SK-N-SH (cell line): Measurements from ENCODE around the gene SDR9C7. TPM values are rescaled to one million over a fixed set of nuclear protein-coding genes. Genes with fewer than 3 reads are reported as not detected.
"Not testable (repeated sequence)": the region's sequence is repeated elsewhere in the genome, so short reads cannot be mapped to it uniquely, and the experiment has no call there.

ENCODE experiments used
- CTCF ChIA-PET: fragments of 300-600, 350-600 bp; formaldehyde crosslinking; extraction: SDS; loops from one replicate; lab custom pipeline; 2021; lab: Yijun Ruan, JAX
- POLR2A ChIA-PET: fragments of 350-600 bp; sonication (Branson Sonifier 250); formaldehyde crosslinking; extraction: SDS; loops from one replicate; lab custom pipeline; 2020; ENCODE audit warnings: antibody characterized with exemption, inconsistent platforms; lab: Yijun Ruan, JAX
- DNase-seq: peaks from one replicate; pipeline ENCODE4 v3.0.0; 2012
- H2AFZ ChIP-seq: fragments of 200-600 bp; sonication (generic); 2 replicates; pipeline ENCODE4 v1.8.1; 2016; ENCODE audit warnings: antibody characterized with exemption, mild to moderate bottlenecking, low read depth
- H3F3A ChIP-seq: fragments of 200-600 bp; sonication (generic); replicated peaks from 2 replicates; pipeline ENCODE3; 2016; ENCODE audit warnings: antibody characterized with exemption, mild to moderate bottlenecking; ENCODE audit not compliant: insufficient read depth
- H3K27ac ChIP-seq, 2 experiments: fragments of 200-500 bp in 1 of 2; fragments of 200-600 bp in 1 of 2; sonication (Bioruptor generic) in 1 of 2; sonication (generic), shearing (Covaris generic) in 1 of 2; 2 replicates each; pipeline versions ENCODE4 v1.5.1 to v1.6.1; 2014 to 2016; ENCODE audit warnings: low read depth in 2 of 2, inconsistent platforms in 1 of 2, low read length in 1 of 2, mild to moderate bottlenecking in 1 of 2, mixed read lengths in 1 of 2
- H3K27me3 ChIP-seq: fragments of 200-600 bp; sonication (generic), shearing (Covaris generic); 2 replicates; pipeline ENCODE4 v1.6.1; 2016; ENCODE audit warnings: mixed run types; ENCODE audit not compliant: insufficient read depth
- H3K36me3 ChIP-seq, 2 experiments: fragments of 200-500 bp in 1 of 2; fragments of 200-600 bp in 1 of 2; sonication (Bioruptor generic) in 1 of 2; sonication (generic) in 1 of 2; replicated peaks in 1 of 2; 2 replicates each; pipeline versions ENCODE3 to v1.5.1; 2014 to 2016; ENCODE audit warnings: low read length in 1 of 2, mild to moderate bottlenecking in 1 of 2; ENCODE audit not compliant: insufficient read depth in 2 of 2, control insufficient read depth in 1 of 2
- H3K4me1 ChIP-seq, 2 experiments: fragments of 200-500 bp in 1 of 2; fragments of 200-600 bp in 1 of 2; sonication (Bioruptor generic) in 1 of 2; sonication (generic), shearing (Covaris generic) in 1 of 2; 2 replicates each; pipeline versions ENCODE4 v1.5.1 to v1.6.1; 2014 to 2016; ENCODE audit warnings: low read depth in 1 of 2, low read length in 1 of 2, mixed run types in 1 of 2; ENCODE audit not compliant: insufficient read depth in 2 of 2, control insufficient read depth in 1 of 2
- H3K4me2 ChIP-seq: fragments of 200-600 bp; sonication (generic), shearing (Covaris generic); 2 replicates; pipeline ENCODE4 v1.6.1; 2017; ENCODE audit warnings: mixed run types
- H3K4me3 ChIP-seq, 2 experiments: fragments of 200-500 bp in 1 of 2; fragments of 200-600 bp in 1 of 2; sonication (Bioruptor generic) in 1 of 2; sonication (generic), shearing (Covaris generic) in 1 of 2; 2 replicates each; pipeline versions ENCODE4 v1.5.1 to v1.8.1; 2014 to 2016; ENCODE audit warnings: low read depth in 2 of 2, inconsistent platforms in 1 of 2, low read length in 1 of 2, mild to moderate bottlenecking in 1 of 2, mixed read lengths in 1 of 2, moderate library complexity in 1 of 2
- H3K79me2 ChIP-seq: fragments of 200-600 bp; sonication (generic); 2 replicates; pipeline ENCODE4 v1.8.1; 2017; ENCODE audit warnings: mild to moderate bottlenecking; ENCODE audit not compliant: insufficient read depth
- H3K9ac ChIP-seq: fragments of 200-600 bp; sonication (generic); 2 replicates; pipeline ENCODE4 v1.6.1; 2017; ENCODE audit warnings: mixed run types
- H3K9me2 ChIP-seq: fragments of 200-600 bp; sonication (generic); 2 replicates; pipeline ENCODE4 v1.6.1; 2017; ENCODE audit warnings: mixed run types
- H3K9me3 ChIP-seq: fragments of 200-600 bp; sonication (generic); 2 replicates; pipeline ENCODE4 v1.6.1; 2017; ENCODE audit warnings: mixed run types, mild to moderate bottlenecking, moderate library complexity
- H4K20me1 ChIP-seq: fragments of 200-600 bp; sonication (generic); 2 replicates; pipeline ENCODE4 v1.6.1; 2017; ENCODE audit warnings: mild to moderate bottlenecking, mixed run types; ENCODE audit not compliant: insufficient read depth
- FOSL2 ChIP-seq: IDR thresholded peaks from 2 replicates; pipeline ENCODE4 v1.4.0; 2012; ENCODE audit warnings: low read depth, mild to moderate bottlenecking, moderate library complexity, borderline replicate concordance
- JUND ChIP-seq: IDR thresholded peaks from 2 replicates; pipeline ENCODE4 v1.4.0; 2012
- RAD21 ChIP-seq: IDR thresholded peaks from 2 replicates; pipeline ENCODE4 v1.6.1; 2012; ENCODE audit warnings: mild to moderate bottlenecking, low read length
- WGBS: methylation state at CpG from one replicate; pipeline ENCODE4 v1.1.6; 2017; ENCODE audit warnings: low lambda C conversion rate; 5-methylcytosine and 5-hydroxymethylcytosine counted together
- polyA plus RNA-seq, 3 experiments: library from polyadenylated mRNA; depleted of rRNA; stranded (reverse); fragments of >200 nt; gene quantifications; 2 replicates each; pipeline ENCODE4 v1.2.3, GENCODE V29; 2012
- TF ChIP-seq, protein P1 (sequence below): IDR thresholded peaks from 2 replicates; pipeline ENCODE4 v1.4.0; 2012; ENCODE audit warnings: low read depth
- TF ChIP-seq, protein P2 (sequence below): IDR thresholded peaks from 2 replicates; pipeline ENCODE4 v1.6.1; 2012; ENCODE audit warnings: mild to moderate bottlenecking, low read depth, low read length, moderate library complexity

SDR9C7 gene
- polyA plus RNA-seq, 1 of the 3 experiments (the other 2 are of a cell fraction) = not detected

DNA sequence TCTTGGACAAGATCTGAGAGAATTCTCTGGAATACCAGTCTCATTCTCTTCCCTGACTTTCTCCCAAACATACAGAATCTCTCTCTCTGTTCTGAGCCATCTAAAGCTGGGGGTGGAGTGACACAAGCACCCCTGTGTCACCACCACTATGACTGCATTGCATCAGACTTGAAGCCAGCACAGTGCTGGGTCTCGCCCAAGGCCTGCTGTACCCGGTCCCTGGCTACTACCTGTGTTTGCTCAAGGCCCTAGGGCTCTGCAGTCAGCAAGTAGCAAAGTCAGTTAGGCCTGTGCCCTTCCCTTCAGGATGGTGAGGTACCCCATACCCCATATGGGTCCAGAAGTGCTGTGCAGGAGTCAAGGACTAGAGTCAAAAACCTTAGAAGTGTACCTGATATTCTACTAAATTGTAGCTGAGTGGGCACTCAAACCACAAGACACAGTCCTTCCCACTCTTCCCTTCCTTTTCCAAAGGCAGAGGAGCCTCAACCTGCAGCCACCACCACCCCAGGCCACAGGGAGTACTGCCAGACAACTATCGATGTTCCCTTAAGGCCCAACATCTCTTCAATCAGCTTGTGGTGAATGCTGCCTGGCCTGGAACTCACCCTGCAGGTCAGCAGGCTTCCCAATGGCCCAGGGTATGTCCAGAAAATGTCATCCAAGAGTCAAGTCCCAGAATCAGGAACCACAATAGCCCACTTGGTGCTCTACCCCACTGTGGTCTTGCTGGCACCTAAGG lies 44.4 kb upstream of the SDR9C7 start:
- Histone ChIP-seq H3K9me3 (no peaks in the 10 kb centered on the region), H3F3A (no peaks in the 10 kb centered on the region), H3K79me2 (no peaks in the 10 kb centered on the region), H3K9ac (no peak overlapping the region), H3K9me2 (no peaks in the 10 kb centered on the region), H4K20me1 (no peaks in the 10 kb centered on the region), H3K36me3 (no peaks in the 10 kb centered on the region), H2AFZ (no peak overlapping the region), H3K4me2 (no peak overlapping the region), H3K27ac (no peak overlapping the region), H3K27me3 (no peaks in the 10 kb centered on the region), H3K4me3 (no peak overlapping the region), H3K4me1 (no peaks in the 10 kb centered on the region)
- no peak for DNase-seq
- WGBS = 61% methylated on average over 3 of the region's 3 CpGs
- TF ChIP-seq RAD21 (no peak), JUND (no peak), FOSL2 (no peak)
- TF ChIP-seq, protein P1, sequence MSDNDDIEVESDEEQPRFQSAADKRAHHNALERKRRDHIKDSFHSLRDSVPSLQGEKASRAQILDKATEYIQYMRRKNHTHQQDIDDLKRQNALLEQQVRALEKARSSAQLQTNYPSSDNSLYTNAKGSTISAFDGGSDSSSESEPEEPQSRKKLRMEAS = no peak
- TF ChIP-seq, protein P2, sequence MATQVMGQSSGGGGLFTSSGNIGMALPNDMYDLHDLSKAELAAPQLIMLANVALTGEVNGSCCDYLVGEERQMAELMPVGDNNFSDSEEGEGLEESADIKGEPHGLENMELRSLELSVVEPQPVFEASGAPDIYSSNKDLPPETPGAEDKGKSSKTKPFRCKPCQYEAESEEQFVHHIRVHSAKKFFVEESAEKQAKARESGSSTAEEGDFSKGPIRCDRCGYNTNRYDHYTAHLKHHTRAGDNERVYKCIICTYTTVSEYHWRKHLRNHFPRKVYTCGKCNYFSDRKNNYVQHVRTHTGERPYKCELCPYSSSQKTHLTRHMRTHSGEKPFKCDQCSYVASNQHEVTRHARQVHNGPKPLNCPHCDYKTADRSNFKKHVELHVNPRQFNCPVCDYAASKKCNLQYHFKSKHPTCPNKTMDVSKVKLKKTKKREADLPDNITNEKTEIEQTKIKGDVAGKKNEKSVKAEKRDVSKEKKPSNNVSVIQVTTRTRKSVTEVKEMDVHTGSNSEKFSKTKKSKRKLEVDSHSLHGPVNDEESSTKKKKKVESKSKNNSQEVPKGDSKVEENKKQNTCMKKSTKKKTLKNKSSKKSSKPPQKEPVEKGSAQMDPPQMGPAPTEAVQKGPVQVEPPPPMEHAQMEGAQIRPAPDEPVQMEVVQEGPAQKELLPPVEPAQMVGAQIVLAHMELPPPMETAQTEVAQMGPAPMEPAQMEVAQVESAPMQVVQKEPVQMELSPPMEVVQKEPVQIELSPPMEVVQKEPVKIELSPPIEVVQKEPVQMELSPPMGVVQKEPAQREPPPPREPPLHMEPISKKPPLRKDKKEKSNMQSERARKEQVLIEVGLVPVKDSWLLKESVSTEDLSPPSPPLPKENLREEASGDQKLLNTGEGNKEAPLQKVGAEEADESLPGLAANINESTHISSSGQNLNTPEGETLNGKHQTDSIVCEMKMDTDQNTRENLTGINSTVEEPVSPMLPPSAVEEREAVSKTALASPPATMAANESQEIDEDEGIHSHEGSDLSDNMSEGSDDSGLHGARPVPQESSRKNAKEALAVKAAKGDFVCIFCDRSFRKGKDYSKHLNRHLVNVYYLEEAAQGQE = no peak
- CTCF ChIA-PET = interaction anchor here (0.8 to 1.2 kb wide), 3 partner anchors 9 to 216 kb away, joined by 3 to 5 read pairs (median 3); no protein-coding TSS in a partner anchor
- POLR2A ChIA-PET = no interaction called here

DNA sequence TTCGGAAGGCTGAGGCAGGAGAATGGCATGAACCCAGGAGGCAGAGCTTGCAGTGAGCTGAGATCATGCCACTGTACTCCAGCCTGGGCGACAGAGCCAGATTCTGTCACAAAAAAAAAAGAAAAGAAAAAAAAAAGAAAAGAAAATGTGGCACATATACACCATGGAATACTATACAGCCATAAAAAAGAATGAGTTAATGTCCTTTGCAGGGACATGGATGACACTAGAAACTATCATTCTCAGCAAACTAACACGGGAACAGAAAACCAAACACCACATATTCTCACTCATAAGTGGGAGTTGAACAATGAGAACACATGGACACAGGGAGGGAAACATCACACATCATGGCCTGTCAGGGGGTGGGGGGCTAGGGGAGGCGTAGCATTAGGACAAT lies 43.2 kb upstream of the SDR9C7 start:
- H3K9me3 ChIP-seq, H2AFZ ChIP-seq, H3F3A ChIP-seq, H3K4me1 ChIP-seq, POLR2A ChIA-PET, H3K27me3 ChIP-seq, DNase-seq, H3K4me2 ChIP-seq, CTCF ChIA-PET, H3K9me2 ChIP-seq, H3K36me3 ChIP-seq, H3K27ac ChIP-seq, H3K4me3 ChIP-seq, H3K79me2 ChIP-seq, H3K9ac ChIP-seq, H4K20me1 ChIP-seq: not testable (repeated sequence)
- 19% methylated on average over 4 of the region's 4 CpGs for WGBS

DNA sequence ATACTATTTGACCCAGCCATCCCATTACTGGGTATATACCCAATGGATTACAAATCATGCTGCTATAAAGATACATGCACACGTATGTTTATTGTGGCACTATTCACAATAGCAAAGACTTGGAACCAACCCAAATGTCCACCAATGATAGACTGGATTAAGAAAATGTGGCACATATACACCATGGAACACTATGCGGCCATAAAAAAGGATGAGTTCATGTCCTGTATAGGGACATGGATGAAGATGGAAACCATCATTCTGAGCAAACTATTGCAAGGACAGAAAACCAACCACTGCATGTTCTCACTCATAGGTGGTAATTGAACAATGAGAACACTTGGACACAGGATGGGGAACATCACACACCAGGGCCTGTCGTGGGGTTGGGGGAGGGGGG lies 40.0 kb upstream of the SDR9C7 start:
- H3K79me2 ChIP-seq, POLR2A ChIA-PET, H3K4me1 ChIP-seq, H3K36me3 ChIP-seq, H3K27me3 ChIP-seq, CTCF ChIA-PET, H3K9ac ChIP-seq, DNase-seq, H3F3A ChIP-seq, H3K9me2 ChIP-seq, H3K27ac ChIP-seq, H3K9me3 ChIP-seq, H2AFZ ChIP-seq, H3K4me2 ChIP-seq, H3K4me3 ChIP-seq, H4K20me1 ChIP-seq: not testable (repeated sequence)
- 27% methylated on average over 3 of the region's 3 CpGs for WGBS

DNA sequence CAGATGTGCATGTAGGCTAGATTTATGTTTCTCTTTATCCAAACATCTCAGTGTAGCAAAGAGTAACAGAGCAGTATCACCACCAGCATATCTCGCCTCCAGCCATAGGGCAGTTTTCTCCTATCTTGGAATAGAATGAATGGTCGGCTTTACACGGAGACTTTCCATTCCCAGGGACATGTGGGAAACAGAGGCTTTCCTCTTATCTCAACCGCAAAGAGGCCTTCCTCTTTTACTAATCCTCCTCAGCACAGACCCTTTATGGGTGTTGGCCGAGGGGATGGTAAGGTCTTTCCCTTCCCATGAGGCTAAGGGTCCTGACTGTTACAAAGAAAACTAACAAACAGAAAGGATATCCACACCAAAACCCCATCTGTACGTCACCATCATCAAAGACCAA lies 34.7 kb upstream of the SDR9C7 start:
- POLR2A ChIA-PET, H4K20me1 ChIP-seq, H2AFZ ChIP-seq, H3K9ac ChIP-seq, H3F3A ChIP-seq, H3K36me3 ChIP-seq, H3K27ac ChIP-seq, H3K4me1 ChIP-seq, CTCF ChIA-PET, H3K79me2 ChIP-seq, H3K9me3 ChIP-seq, DNase-seq, H3K4me3 ChIP-seq, H3K9me2 ChIP-seq, H3K4me2 ChIP-seq, H3K27me3 ChIP-seq: not testable (repeated sequence)
- 22% methylated on average over 6 of the region's 6 CpGs for WGBS

DNA sequence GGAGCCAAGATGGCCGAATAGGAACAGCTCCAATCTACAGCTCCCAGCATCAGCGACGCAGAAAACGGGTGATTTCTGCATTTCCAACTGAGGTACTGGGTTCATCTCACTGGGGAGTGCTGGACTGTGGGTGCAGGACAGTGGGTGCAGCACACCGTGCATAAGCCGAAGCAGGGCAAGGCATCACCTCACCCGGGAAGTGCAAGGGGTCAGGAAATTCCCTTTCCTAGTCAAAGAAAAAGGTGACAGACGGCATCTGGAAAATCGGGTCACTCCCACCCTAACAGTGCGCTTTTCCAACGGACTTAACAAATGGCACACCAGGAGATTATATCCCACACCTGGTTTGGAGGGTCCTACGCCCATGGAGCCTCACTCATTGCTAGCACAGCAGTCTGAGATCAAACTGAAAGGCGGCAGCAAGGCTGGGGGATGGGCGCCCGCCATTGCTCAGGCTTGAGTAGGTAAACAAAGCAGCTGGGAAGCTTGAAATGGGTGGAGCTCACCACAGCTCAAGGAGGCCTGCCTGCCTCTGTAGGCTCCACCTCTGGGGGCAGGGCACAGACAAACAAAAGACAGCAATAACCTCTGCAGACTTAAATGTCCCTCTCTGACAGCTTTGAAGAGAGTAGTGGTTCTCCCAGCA lies 31.9 kb upstream of the SDR9C7 start:
- H3K27ac ChIP-seq, H3K9me2 ChIP-seq, CTCF ChIA-PET, H4K20me1 ChIP-seq, H3K4me1 ChIP-seq, H3K36me3 ChIP-seq, H3K9me3 ChIP-seq, POLR2A ChIA-PET, H3K27me3 ChIP-seq, DNase-seq, H3F3A ChIP-seq, H2AFZ ChIP-seq, H3K9ac ChIP-seq, H3K4me2 ChIP-seq, H3K79me2 ChIP-seq, H3K4me3 ChIP-seq: not testable (repeated sequence)
- 58% methylated on average over 15 of the region's 15 CpGs for WGBS
